K562 (cell line): ENCODE measurements around the gene OPN1LW.
"Not testable (repeated sequence)": the region's sequence is repeated elsewhere in the genome, so short reads cannot be mapped to it uniquely, and the experiment has no call there.

ENCODE experiments used
- KLF6 ChIP-seq: fragments of 250-450 bp; sonication (Bioruptor Pico); IDR thresholded peaks from 2 replicates; pipeline ENCODE4 v1.4.0; 2020; ENCODE audit warnings: mild to moderate bottlenecking, moderate library complexity, borderline replicate concordance
- TAF1 ChIP-seq: IDR thresholded peaks from 2 replicates; pipeline ENCODE4 v1.6.1; 2011; ENCODE audit warnings: mild to moderate bottlenecking, low read length, moderate library complexity; ENCODE audit not compliant: insufficient read depth, control insufficient read depth, severe bottlenecking; ENCODE audit errors: extremely low read depth
- TF ChIP-seq, protein P1 (sequence below): sonication (generic); formaldehyde crosslinking; IDR thresholded peaks from 2 replicates; pipeline ENCODE4 v1.8.1; 2023; ENCODE audit warnings: mild to moderate bottlenecking, missing genetic modification reagents
- TF ChIP-seq, protein P2 (sequence below): fragments of 250-450 bp; sonication (Bioruptor Pico); IDR thresholded peaks from 2 replicates; pipeline ENCODE4 v1.5.0; 2021

DNA sequence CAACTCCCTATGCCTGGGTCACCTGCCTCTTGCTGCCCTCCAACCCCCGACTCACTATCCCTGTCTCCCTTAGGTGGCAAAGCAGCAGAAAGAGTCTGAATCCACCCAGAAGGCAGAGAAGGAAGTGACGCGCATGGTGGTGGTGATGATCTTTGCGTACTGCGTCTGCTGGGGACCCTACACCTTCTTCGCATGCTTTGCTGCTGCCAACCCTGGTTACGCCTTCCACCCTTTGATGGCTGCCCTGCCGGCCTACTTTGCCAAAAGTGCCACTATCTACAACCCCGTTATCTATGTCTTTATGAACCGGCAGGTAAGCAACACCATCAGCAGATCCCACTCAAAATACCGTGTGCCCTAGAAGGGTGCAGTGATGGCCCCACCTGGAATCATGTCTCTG is 12.2 kb downstream of the OPN1LW start:
- TF ChIP-seq, protein P1, sequence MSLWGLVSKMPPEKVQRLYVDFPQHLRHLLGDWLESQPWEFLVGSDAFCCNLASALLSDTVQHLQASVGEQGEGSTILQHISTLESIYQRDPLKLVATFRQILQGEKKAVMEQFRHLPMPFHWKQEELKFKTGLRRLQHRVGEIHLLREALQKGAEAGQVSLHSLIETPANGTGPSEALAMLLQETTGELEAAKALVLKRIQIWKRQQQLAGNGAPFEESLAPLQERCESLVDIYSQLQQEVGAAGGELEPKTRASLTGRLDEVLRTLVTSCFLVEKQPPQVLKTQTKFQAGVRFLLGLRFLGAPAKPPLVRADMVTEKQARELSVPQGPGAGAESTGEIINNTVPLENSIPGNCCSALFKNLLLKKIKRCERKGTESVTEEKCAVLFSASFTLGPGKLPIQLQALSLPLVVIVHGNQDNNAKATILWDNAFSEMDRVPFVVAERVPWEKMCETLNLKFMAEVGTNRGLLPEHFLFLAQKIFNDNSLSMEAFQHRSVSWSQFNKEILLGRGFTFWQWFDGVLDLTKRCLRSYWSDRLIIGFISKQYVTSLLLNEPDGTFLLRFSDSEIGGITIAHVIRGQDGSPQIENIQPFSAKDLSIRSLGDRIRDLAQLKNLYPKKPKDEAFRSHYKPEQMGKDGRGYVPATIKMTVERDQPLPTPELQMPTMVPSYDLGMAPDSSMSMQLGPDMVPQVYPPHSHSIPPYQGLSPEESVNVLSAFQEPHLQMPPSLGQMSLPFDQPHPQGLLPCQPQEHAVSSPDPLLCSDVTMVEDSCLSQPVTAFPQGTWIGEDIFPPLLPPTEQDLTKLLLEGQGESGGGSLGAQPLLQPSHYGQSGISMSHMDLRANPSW (CRISPR knock-in tag): not testable (repeated sequence)
- TF ChIP-seq, protein P2, sequence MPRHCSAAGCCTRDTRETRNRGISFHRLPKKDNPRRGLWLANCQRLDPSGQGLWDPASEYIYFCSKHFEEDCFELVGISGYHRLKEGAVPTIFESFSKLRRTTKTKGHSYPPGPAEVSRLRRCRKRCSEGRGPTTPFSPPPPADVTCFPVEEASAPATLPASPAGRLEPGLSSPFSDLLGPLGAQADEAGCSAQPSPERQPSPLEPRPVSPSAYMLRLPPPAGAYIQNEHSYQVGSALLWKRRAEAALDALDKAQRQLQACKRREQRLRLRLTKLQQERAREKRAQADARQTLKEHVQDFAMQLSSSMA (CRISPR knock-in tag): not testable (repeated sequence)
- TF ChIP-seq TAF1, KLF6: not testable (repeated sequence)
